ENCODE results near the gene LEMD3. TPM values are rescaled to one million over a fixed set of nuclear protein-coding genes. Genes with fewer than 3 reads are reported as not detected.

LEMD3 gene
- total RNA-seq, 1 experiment from 2014 or later = 46.8 TPM

DNA sequence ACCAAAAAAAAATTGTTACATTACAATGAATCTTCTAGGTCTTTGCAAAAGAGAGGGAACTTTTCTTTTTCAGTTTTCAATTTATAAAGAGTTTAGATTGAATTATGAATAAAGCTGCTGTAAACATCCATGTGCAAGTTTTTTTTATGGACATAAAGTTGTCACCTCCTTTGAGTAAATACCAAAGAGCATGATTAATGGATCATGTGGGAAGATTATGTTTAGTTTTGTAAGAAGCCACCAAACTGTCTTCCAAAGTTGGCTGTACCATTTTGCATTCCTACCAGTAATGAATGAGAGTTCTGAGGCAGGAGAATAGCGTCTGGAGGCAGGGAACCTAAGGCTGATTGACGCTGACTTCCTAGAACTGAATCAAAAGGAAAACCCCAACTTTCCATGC, 30.2 kb downstream of the LEMD3 start:
- H3K36me3 Mint-ChIP-seq (ENCODE audit: insufficient read depth, unreplicated experiment) = no peaks in the 10 kb centered on the region
- peaks cover 4% of the 10 kb centered on the region for H3K9me3 Mint-ChIP-seq (ENCODE audit: low read depth, unreplicated experiment)
- no peak for DNase-seq
- TF ChIP-seq, protein P1, sequence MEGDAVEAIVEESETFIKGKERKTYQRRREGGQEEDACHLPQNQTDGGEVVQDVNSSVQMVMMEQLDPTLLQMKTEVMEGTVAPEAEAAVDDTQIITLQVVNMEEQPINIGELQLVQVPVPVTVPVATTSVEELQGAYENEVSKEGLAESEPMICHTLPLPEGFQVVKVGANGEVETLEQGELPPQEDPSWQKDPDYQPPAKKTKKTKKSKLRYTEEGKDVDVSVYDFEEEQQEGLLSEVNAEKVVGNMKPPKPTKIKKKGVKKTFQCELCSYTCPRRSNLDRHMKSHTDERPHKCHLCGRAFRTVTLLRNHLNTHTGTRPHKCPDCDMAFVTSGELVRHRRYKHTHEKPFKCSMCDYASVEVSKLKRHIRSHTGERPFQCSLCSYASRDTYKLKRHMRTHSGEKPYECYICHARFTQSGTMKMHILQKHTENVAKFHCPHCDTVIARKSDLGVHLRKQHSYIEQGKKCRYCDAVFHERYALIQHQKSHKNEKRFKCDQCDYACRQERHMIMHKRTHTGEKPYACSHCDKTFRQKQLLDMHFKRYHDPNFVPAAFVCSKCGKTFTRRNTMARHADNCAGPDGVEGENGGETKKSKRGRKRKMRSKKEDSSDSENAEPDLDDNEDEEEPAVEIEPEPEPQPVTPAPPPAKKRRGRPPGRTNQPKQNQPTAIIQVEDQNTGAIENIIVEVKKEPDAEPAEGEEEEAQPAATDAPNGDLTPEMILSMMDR (IDR thresholded peaks at IDR 0.05; ENCODE audit: unreplicated experiment) = no peak
- CTCF ChIA-PET = no interaction called here
- no peak overlapping the region for H3K4me3 Mint-ChIP-seq (ENCODE audit: low read depth, unreplicated experiment)
- no TSS peak for BruUV-seq (replicated peaks)
- H3K27ac Mint-ChIP-seq (ENCODE audit: unreplicated experiment) = no peak overlapping the region
- intact Hi-C loops (cut with micrococcal nuclease; ENCODE audit: unreplicated experiment) = no loop called here
- H3K4me1 Mint-ChIP-seq (ENCODE audit: low read depth, unreplicated experiment) = peaks cover 24% of the 10 kb centered on the region
- no peaks in the 10 kb centered on the region for H3K27me3 Mint-ChIP-seq (ENCODE audit: unreplicated experiment)

DNA sequence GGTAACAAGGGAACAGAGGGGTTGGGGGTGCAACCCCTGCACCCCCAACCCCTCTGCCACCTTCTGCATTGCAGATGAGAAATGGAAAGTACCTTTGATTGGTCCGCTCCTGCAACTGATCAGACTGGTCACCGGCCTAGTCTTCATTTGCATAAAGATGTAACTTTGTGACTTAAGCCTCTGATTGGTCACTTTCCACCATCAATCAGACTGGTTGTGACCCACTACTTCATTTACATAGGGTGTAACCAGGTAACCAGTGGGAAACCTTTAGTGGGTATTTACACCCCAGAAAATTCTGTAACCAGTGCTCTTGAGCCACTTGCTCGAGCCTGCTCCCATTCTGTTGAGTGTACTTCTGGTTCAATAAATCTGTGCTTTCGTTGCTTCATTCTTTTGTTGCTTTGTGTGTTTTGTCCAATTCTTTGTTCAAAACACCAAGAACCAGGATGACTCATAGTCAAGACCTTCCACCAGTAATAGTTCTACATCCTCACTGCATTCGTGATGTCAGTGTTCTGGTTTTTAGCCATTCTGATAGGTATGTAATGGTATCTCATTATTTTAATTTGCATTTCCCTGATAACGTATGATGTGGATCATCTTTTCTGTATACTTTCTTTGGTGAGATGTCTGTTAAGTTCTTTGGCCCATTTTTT, 30.8 kb downstream of the LEMD3 start:
- Mint-ChIP-seq H3K27me3 (ENCODE audit: unreplicated experiment) (no peaks in the 10 kb centered on the region), H3K4me1 (ENCODE audit: low read depth, unreplicated experiment) (peaks cover 24% of the 10 kb centered on the region), H3K4me3 (ENCODE audit: low read depth, unreplicated experiment) (no peak overlapping the region), H3K27ac (ENCODE audit: unreplicated experiment) (no peak overlapping the region), H3K36me3 (ENCODE audit: insufficient read depth, unreplicated experiment) (no peaks in the 10 kb centered on the region), H3K9me3 (ENCODE audit: low read depth, unreplicated experiment) (peaks cover 4% of the 10 kb centered on the region)
- no TSS peak for BruUV-seq (replicated peaks)
- intact Hi-C loops (cut with micrococcal nuclease; ENCODE audit: unreplicated experiment) = no loop called here
- no peak for DNase-seq
- CTCF ChIA-PET = no interaction called here
- TF ChIP-seq, protein P1 (IDR thresholded peaks at IDR 0.05; ENCODE audit: unreplicated experiment) = no peak

DNA sequence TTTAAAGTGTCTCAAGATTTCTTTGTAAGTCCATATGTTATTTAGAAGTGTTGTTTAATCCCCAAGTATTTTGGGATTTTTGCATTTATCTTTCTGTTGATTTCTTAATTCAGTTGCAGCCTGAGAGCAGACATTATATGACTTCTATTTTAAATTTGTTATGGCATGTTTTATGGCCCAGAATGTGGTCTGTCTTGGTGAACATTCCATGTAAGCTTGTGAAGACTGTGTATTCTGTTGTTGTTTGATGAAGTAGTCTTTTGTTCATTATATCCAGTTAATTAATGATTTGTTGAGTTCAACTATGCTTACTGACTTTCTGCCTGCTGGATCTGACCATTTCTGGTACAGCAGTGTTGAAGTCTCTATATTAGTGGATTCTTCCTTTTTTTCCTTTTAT, 34.0 kb downstream of the LEMD3 start:
- H3K4me1 Mint-ChIP-seq (ENCODE audit: low read depth, unreplicated experiment) = peaks cover 29% of the 10 kb centered on the region
- no peaks in the 10 kb centered on the region for H3K36me3 Mint-ChIP-seq (ENCODE audit: insufficient read depth, unreplicated experiment)
- no peaks in the 10 kb centered on the region for H3K9me3 Mint-ChIP-seq (ENCODE audit: low read depth, unreplicated experiment)
- CTCF ChIA-PET = no interaction called here
- H3K4me3 Mint-ChIP-seq (ENCODE audit: low read depth, unreplicated experiment) = no peak overlapping the region
- no peaks in the 10 kb centered on the region for H3K27me3 Mint-ChIP-seq (ENCODE audit: unreplicated experiment)
- no peak for DNase-seq
- TF ChIP-seq, protein P1 (IDR thresholded peaks at IDR 0.05; ENCODE audit: unreplicated experiment) = no peak
- intact Hi-C loops (cut with micrococcal nuclease; ENCODE audit: unreplicated experiment) = no loop called here
- H3K27ac Mint-ChIP-seq (ENCODE audit: unreplicated experiment) = no peak overlapping the region
- BruUV-seq (replicated peaks) = no TSS peak

DNA sequence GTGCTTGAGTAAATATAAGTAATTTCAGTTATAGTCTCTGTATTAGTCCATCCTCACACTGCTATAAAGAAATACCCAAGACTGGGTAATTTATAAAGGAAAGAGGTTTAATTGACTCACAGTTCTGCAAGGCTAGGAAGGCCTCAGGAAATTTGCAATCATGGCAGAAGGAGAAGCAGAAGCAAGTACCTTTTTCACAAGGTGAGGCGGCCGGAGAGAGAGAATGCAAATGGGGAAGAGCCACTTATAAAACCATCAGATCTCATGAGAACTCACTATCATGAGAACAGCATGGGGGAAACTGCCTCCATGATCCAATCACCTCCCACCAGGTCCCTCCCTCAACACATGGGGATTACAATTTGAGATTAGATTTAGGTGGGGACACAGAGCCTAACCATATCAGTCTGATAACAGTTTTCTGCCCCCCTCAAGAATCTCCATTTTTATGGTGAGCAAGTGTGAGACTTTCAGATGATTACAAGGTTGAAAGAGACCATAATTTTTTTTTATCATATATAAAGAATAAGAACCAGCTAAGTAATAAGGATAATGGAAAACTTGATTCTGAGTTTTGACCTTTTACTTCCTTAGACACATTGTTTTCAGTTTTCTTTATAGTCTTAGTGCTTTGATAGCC, 35.6 kb downstream of the LEMD3 start:
- Mint-ChIP-seq H3K27ac (ENCODE audit: unreplicated experiment) (no peak overlapping the region), H3K4me3 (ENCODE audit: low read depth, unreplicated experiment) (no peak overlapping the region), H3K27me3 (ENCODE audit: unreplicated experiment) (no peaks in the 10 kb centered on the region), H3K36me3 (ENCODE audit: insufficient read depth, unreplicated experiment) (no peaks in the 10 kb centered on the region), H3K9me3 (ENCODE audit: low read depth, unreplicated experiment) (no peaks in the 10 kb centered on the region), H3K4me1 (ENCODE audit: low read depth, unreplicated experiment) (peaks cover 35% of the 10 kb centered on the region)
- CTCF ChIA-PET = interaction anchor here (0.6 kb wide), 1 partner anchor 600 kb away, joined by 3 read pairs; no protein-coding TSS in a partner anchor
- TF ChIP-seq, protein P1 (IDR thresholded peaks at IDR 0.05; ENCODE audit: unreplicated experiment) = no peak
- intact Hi-C loops (cut with micrococcal nuclease; ENCODE audit: unreplicated experiment) = no loop called here
- no TSS peak for BruUV-seq (replicated peaks)
- DNase-seq = no peak
